Cardiac ventricle fibroblast (primary cell): ENCODE data around the gene RPS8. TPM values are rescaled to one million over a fixed set of nuclear protein-coding genes. Genes with fewer than 3 reads are reported as not detected.

Experiments used
- total RNA-seq: library from RNA; depleted of rRNA; stranded (reverse); fragments of >200 nt; gene quantifications from 2 replicates; pipeline ENCODE4 v1.2.3, GENCODE V29; 2015

RPS8 gene
- 2,450 and 2,499 TPM in 2 replicates for total RNA-seq

GRCh38 chr1:44775078-44775929, at the start of gene RPS8:
Gene RPS8, plus strand, starts transcription at chr1:44775540. Its CDS starts 57 bp downstream, at chr1:44775597.

GRCh38 chr1:44730741-44731512, 44.4 kb upstream of the RPS8 start, which contains the start of gene RNU5D-1:
Gene RNU5D-1, minus strand, starts transcription at chr1:44731170.

GRCh38 chr1:44739307-44740178, 35.8 kb upstream of the RPS8 start, which contains the start of gene KIF2C:
Gene KIF2C, plus strand, starts transcription at chr1:44739837. Its CDS starts 96 bp downstream, at chr1:44739933.

GRCh38 chr1:44788120-44788860, 12.9 kb downstream of the RPS8 start, which contains the start of gene BEST4:
Gene BEST4, minus strand, starts transcription at chr1:44788170. Its CDS starts 465 bp downstream, at chr1:44787705.

GRCh38 chr1:44799770-44800584, 24.6 kb downstream of the RPS8 start, which contains the start of gene PLK3:
Gene PLK3, plus strand, starts transcription at chr1:44800377. Its CDS starts 87 bp downstream, at chr1:44800464.

GRCh38 chr1:44806704-44807363, 31.5 kb downstream of the RPS8 start, which contains the start of gene DYNLT4:
Gene DYNLT4, minus strand, starts transcription at chr1:44807351. Its CDS starts 683 bp downstream, at chr1:44806668.

GRCh38 chr1:44808063-44808937, 33.0 kb downstream of the RPS8 start, which contains the start of gene BTBD19:
Gene BTBD19, plus strand, starts transcription at chr1:44808523. Its CDS starts 298 bp downstream, at chr1:44808821.

Other genes with a start within 250 kb of the RPS8 start
- 9.1 and 10.4 TPM in 2 replicates for gene TMEM53, start 101.1 kb upstream of the RPS8 start, total RNA-seq
- gene ARMH1, start 100.8 kb upstream of the RPS8 start, total RNA-seq, result 1.00 and 2.2 TPM in 2 replicates
- gene RNU5D-1, start 44.4 kb upstream of the RPS8 start, total RNA-seq, result not detected in 2 replicates
- 2.1 and 2.3 TPM in 2 replicates for gene KIF2C, start 35.7 kb upstream of the RPS8 start, total RNA-seq
- not detected in 2 replicates for gene BEST4, start 12.6 kb downstream of the RPS8 start, total RNA-seq
- 12.3 and 12.9 TPM in 2 replicates for gene PLK3, start 24.8 kb downstream of the RPS8 start, total RNA-seq
- 4.9 TPM in 1 of 2 replicates, not detected in the other for gene DYNLT4, start 31.8 kb downstream of the RPS8 start, total RNA-seq
- gene BTBD19, start 33.0 kb downstream of the RPS8 start, total RNA-seq, result 5.1 and 7.8 TPM in 2 replicates
- 0.10 and 1.5 TPM in 2 replicates for gene PTCH2, start 67.7 kb downstream of the RPS8 start, total RNA-seq
- 16.5 and 18.0 TPM in 2 replicates for gene EIF2B3, start 211.1 kb downstream of the RPS8 start, total RNA-seq
- gene HECTD3, start 235.8 kb downstream of the RPS8 start, total RNA-seq, result 26.5 and 29.0 TPM in 2 replicates
- 77.1 and 79.5 TPM in 2 replicates for gene UROD, start 236.7 kb downstream of the RPS8 start, total RNA-seq